Measurements from ENCODE around the gene RNF38. TPM values are rescaled to one million over a fixed set of nuclear protein-coding genes. Genes with fewer than 3 reads are reported as not detected.
"Not testable (repeated sequence)": the region's sequence is repeated elsewhere in the genome, so short reads cannot be mapped to it uniquely, and the experiment has no call there.

Gene RNF38
- 10.8 and 12.0 TPM in 2 replicates for total RNA-seq (2022)
- Bru-seq, nascent RNA: percentile 73 among the genes with signal in this experiment
- percentile 57 among the genes with signal in this experiment for BruChase-seq, experiment 1, labeled RNA remaining after a 6-hour chase
- BruChase-seq, experiment 2, labeled RNA remaining after a 2-hour chase: percentile 64 among the genes with signal in this experiment
- long read RNA-seq, full-length matches to known transcripts: 1 of 8 reads
- long read RNA-seq, partial matches to known transcripts: 2 of 8 reads
- long read RNA-seq, other reads (novel, unspliced or antisense): 5 of 8 reads

DNA sequence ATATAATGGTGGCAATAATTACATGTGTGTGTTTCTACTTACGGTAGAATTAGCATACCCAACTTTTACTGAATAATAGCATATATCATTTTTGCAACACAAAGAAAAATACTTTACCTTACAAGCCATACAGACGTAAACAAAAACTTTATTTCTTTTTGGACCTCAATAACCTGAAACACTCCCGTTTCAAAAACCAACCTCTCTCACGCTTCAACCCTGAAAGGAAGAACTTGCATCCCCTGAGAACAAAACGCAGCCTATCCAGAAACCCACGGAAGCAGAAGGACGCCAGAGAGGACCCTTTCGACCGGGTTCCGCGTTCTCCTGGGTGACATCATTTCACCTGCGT lies at the start of gene RNF38:
Gene RNF38 (minus strand): TSS at position 290 of the 352 bp plus-strand sequence. CDS start 161 bp downstream, at position 129.
- Mint-ChIP-seq H3K27me3 (ENCODE audit: unreplicated experiment) (no peaks in the 10 kb centered on the region), H3K36me3 (ENCODE audit: insufficient read depth, unreplicated experiment) (peaks cover 20% of the 10 kb centered on the region), H3K27ac (ENCODE audit: unreplicated experiment) (peak within 1 kb of the TSS; percentile 86), H3K9me3 (ENCODE audit: low read depth, unreplicated experiment) (no peaks in the 10 kb centered on the region), H3K4me1 (ENCODE audit: low read depth, unreplicated experiment) (no peaks in the 10 kb centered on the region), H3K4me3 (ENCODE audit: low read depth, unreplicated experiment) (peak within 1 kb of the TSS; percentile 91)
- CTCF ChIA-PET: no interaction called here
- DNase-seq: no peak
- TSS peak; percentile 59 for BruUV-seq (replicated peaks)
- intact Hi-C loops (cut with micrococcal nuclease; ENCODE audit: unreplicated experiment): no loop called here
- TF ChIP-seq, protein P1, sequence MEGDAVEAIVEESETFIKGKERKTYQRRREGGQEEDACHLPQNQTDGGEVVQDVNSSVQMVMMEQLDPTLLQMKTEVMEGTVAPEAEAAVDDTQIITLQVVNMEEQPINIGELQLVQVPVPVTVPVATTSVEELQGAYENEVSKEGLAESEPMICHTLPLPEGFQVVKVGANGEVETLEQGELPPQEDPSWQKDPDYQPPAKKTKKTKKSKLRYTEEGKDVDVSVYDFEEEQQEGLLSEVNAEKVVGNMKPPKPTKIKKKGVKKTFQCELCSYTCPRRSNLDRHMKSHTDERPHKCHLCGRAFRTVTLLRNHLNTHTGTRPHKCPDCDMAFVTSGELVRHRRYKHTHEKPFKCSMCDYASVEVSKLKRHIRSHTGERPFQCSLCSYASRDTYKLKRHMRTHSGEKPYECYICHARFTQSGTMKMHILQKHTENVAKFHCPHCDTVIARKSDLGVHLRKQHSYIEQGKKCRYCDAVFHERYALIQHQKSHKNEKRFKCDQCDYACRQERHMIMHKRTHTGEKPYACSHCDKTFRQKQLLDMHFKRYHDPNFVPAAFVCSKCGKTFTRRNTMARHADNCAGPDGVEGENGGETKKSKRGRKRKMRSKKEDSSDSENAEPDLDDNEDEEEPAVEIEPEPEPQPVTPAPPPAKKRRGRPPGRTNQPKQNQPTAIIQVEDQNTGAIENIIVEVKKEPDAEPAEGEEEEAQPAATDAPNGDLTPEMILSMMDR (IDR thresholded peaks at IDR 0.05; ENCODE audit: unreplicated experiment): no peak

DNA sequence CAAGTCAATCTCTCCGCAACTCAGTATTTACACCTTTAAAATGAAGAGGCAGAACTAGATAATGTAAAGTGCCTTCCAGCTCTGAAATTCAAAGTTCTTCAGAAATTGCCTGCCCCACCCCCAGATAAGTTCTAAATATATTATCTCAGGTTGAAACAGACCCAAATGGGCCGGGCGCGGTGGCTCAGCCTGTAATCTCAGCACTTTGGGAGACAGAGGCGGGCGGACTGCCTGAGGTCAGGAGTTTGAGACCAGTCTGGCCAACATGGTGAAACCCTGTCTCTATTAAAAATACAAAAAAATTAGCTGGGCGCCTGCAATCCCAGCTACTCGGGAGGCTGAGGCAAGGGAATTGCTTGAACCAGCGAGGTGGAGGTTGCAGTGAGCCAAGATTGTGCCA lies 48.5 kb upstream of the RNF38 start:
- H3K4me3 Mint-ChIP-seq (ENCODE audit: low read depth, unreplicated experiment); H3K4me1 Mint-ChIP-seq (ENCODE audit: low read depth, unreplicated experiment); H3K27ac Mint-ChIP-seq (ENCODE audit: unreplicated experiment); H3K36me3 Mint-ChIP-seq (ENCODE audit: insufficient read depth, unreplicated experiment); DNase-seq; H3K27me3 Mint-ChIP-seq (ENCODE audit: unreplicated experiment); H3K9me3 Mint-ChIP-seq (ENCODE audit: low read depth, unreplicated experiment); intact Hi-C loops (cut with micrococcal nuclease; ENCODE audit: unreplicated experiment); BruUV-seq (replicated peaks): not testable (repeated sequence)
- CTCF ChIA-PET: interaction anchor here (0.7 kb wide), 1 partner anchor 78 kb away, joined by 3 read pairs; no protein-coding TSS in a partner anchor

DNA sequence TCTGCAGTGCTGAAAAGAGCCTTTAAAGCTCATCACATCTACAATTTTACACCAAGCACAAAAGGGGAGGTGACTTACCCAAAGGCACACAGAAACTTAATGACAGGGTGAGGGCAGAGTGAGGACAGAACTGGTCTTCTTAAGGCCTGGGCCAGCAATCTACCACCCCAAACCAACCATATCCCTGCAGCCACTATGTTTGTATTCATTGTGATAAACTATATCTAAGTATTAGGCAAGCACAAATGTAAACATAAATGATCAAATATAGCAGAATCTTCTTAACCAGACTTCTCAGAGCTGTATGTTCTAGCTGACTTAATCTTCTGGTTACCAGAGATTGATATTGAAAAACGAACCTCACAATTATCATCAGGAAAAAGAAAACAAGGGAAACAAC lies 47.9 kb upstream of the RNF38 start:
- no peak for DNase-seq
- Mint-ChIP-seq H3K27me3 (ENCODE audit: unreplicated experiment) (no peaks in the 10 kb centered on the region), H3K4me1 (ENCODE audit: low read depth, unreplicated experiment) (no peaks in the 10 kb centered on the region), H3K4me3 (ENCODE audit: low read depth, unreplicated experiment) (no peak overlapping the region), H3K27ac (ENCODE audit: unreplicated experiment) (no peak overlapping the region), H3K9me3 (ENCODE audit: low read depth, unreplicated experiment) (no peaks in the 10 kb centered on the region), H3K36me3 (ENCODE audit: insufficient read depth, unreplicated experiment) (no peaks in the 10 kb centered on the region)
- intact Hi-C loops (cut with micrococcal nuclease; ENCODE audit: unreplicated experiment): no loop called here
- BruUV-seq (replicated peaks): no TSS peak
- TF ChIP-seq, protein P1 (IDR thresholded peaks at IDR 0.05; ENCODE audit: unreplicated experiment): no peak
- CTCF ChIA-PET: interaction anchor here (0.7 kb wide), 1 partner anchor 78 kb away, joined by 3 read pairs; no protein-coding TSS in a partner anchor

DNA sequence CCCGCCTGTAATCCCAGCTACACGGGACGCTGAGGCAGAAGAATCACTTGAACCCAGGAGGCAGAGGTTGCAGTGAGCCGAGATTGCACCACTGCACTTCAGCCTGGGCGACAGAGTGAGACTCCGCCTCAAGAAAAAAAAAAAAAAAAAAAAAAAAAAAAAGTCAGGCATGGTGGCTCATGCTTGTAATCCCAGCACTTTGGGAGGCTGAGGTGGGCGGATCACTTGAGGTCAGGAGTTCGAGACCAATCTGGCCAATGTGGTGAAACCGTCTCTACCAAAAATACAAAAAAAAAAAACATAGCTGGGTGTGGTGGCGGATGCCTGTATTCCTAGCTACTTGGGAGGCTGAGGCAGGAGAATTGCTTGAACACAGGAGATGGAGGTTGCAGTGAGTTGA lies 46.6 kb upstream of the RNF38 start:
- CTCF ChIA-PET; H3K4me1 Mint-ChIP-seq (ENCODE audit: low read depth, unreplicated experiment); H3K27me3 Mint-ChIP-seq (ENCODE audit: unreplicated experiment); H3K36me3 Mint-ChIP-seq (ENCODE audit: insufficient read depth, unreplicated experiment); DNase-seq; H3K4me3 Mint-ChIP-seq (ENCODE audit: low read depth, unreplicated experiment); intact Hi-C loops (cut with micrococcal nuclease; ENCODE audit: unreplicated experiment); H3K9me3 Mint-ChIP-seq (ENCODE audit: low read depth, unreplicated experiment); H3K27ac Mint-ChIP-seq (ENCODE audit: unreplicated experiment); BruUV-seq (replicated peaks): not testable (repeated sequence)

DNA sequence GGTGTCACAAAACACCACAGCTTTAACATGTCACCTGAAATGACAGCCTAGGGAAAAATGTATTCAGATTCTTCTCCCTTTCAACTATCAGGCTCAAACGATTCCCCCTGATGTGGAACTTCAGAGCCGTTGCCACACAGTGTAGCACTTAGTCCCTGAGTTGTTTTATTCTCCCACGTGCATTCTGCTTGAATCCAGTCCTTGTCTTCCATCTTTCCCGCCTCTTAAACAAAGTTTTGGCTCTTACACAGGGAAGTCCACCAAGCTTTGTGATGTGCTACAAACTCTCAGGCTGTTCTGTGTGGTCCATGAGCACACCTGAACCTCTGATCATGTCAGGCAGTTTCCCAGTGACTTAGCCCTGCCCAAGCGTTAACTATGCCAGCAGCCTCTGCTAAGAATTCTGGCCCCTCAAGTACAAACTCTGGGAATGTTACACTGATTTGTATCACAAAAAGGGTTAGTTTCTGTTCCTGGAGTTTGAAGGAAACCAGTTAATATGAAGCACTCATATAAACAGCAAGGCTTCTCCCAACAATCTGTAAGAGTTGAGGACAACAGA lies 45.8 kb upstream of the RNF38 start:
- Mint-ChIP-seq H3K9me3 (ENCODE audit: low read depth, unreplicated experiment) (no peaks in the 10 kb centered on the region), H3K36me3 (ENCODE audit: insufficient read depth, unreplicated experiment) (no peaks in the 10 kb centered on the region), H3K27me3 (ENCODE audit: unreplicated experiment) (no peaks in the 10 kb centered on the region), H3K4me1 (ENCODE audit: low read depth, unreplicated experiment) (no peaks in the 10 kb centered on the region), H3K27ac (ENCODE audit: unreplicated experiment) (no peak overlapping the region), H3K4me3 (ENCODE audit: low read depth, unreplicated experiment) (no peak overlapping the region)
- TF ChIP-seq, protein P1 (IDR thresholded peaks at IDR 0.05; ENCODE audit: unreplicated experiment): no peak
- no peak for DNase-seq
- BruUV-seq (replicated peaks): no TSS peak
- CTCF ChIA-PET: interaction anchor here (0.6 kb wide), 1 partner anchor 869 kb away, joined by 7 read pairs; no protein-coding TSS in a partner anchor
- intact Hi-C loops (cut with micrococcal nuclease; ENCODE audit: unreplicated experiment): no loop called here

Data from Calu3 (cell line).